A549 (cell line): Measurements from ENCODE around the gene ROBO1. TPM values are rescaled to one million over a fixed set of nuclear protein-coding genes. Genes with fewer than 3 reads are reported as not detected.

Source experiments
- ATAC-seq, 2 experiments: fragments of 200-7000 bp in 1 of 2; fragments of >200 bp in 1 of 2; cut with Nextera tagmentation in 1 of 2; cut with Tn5 transposase in 1 of 2; 3 replicates each; pipeline versions ENCODE4 v1.8.0 to v1.9.1; 2018 to 2020; ENCODE audit warnings: mild to moderate bottlenecking in 1 of 2, moderate library complexity in 1 of 2
- CTCF ChIA-PET: fragments of 300-600 bp; sonication (Branson Sonifier 250); formaldehyde crosslinking; extraction: SDS; loops from one replicate; lab custom pipeline; 2021; ENCODE audit warnings: antibody characterized with exemption, inconsistent platforms; lab: Yijun Ruan, JAX
- POLR2A ChIA-PET: fragments of 350-600 bp; formaldehyde crosslinking; extraction: SDS; loops from one replicate; lab custom pipeline; 2021; ENCODE audit warnings: antibody characterized with exemption, inconsistent platforms; lab: Yijun Ruan, JAX
- DNase-seq, 2 experiments: peaks; one replicate each; pipeline versions ENCODE4 v3.0.0 to v3.0.0-alpha.2; 2011 to 2016; ENCODE audit warnings: low read depth in 1 of 2, low spot score in 1 of 2
- FAIRE-seq: peaks from 2 replicates; lab custom pipeline; 2011; peaks lifted over from hg19 to GRCh38; lab: Jason Lieb, UNC
- H3K27ac ChIP-seq, 2 experiments: fragments of >200 bp; sonication (Bioruptor Twin); formaldehyde crosslinking; 3 replicates each; pipeline ENCODE4 v1.5.1; 2016 to 2017
- H3K4me1 ChIP-seq: fragments of >200 bp; sonication (Bioruptor Twin); formaldehyde crosslinking; 3 replicates; pipeline ENCODE4 v1.6.1; 2016
- H3K4me2 ChIP-seq: fragments of >200 bp; sonication (Bioruptor Twin); formaldehyde crosslinking; 3 replicates; pipeline ENCODE4 v1.6.1; 2016
- H3K4me3 ChIP-seq: fragments of >200 bp; sonication (Bioruptor Twin); formaldehyde crosslinking; 3 replicates; pipeline ENCODE4 v1.5.1; 2016
- H3K9me3 ChIP-seq: fragments of >200 bp; sonication (Bioruptor Twin); formaldehyde crosslinking; 3 replicates; pipeline ENCODE4 v1.6.1; 2016
- CBX2 ChIP-seq: fragments of 200-600 bp; sonication (generic); IDR thresholded peaks from 2 replicates; pipeline ENCODE4 v1.6.1; 2016; ENCODE audit warnings: low read depth, mild to moderate bottlenecking, borderline replicate concordance
- CEBPB ChIP-seq, 2 experiments: fragments of >200 bp in 1 of 2; sonication (Bioruptor Twin) in 1 of 2; formaldehyde crosslinking in 1 of 2; IDR thresholded peaks; 2 replicates each; pipeline ENCODE4 v1.6.1; 2012 to 2016
- EHMT2 ChIP-seq: fragments of 200-600 bp; sonication (generic); IDR thresholded peaks from 2 replicates; pipeline ENCODE4 v1.6.1; 2016; ENCODE audit warnings: antibody characterized with exemption, low read depth, mild to moderate bottlenecking, moderate library complexity
- FOSL2 ChIP-seq, 2 experiments: fragments of 450-650 bp in 1 of 2; fragments of >200 bp in 1 of 2; sonication (Bioruptor Twin) in 1 of 2; formaldehyde crosslinking; IDR thresholded peaks; 2 replicates each; pipeline versions ENCODE4 v1.5.0 to v1.6.1; 2016 to 2020; ENCODE audit warnings: mild to moderate bottlenecking in 1 of 2, moderate library complexity in 1 of 2
- FOXS1 ChIP-seq: fragments of 250-450 bp; sonication (Bioruptor Pico); IDR thresholded peaks from 2 replicates; pipeline ENCODE4 v1.5.0; 2020; ENCODE audit warnings: mild to moderate bottlenecking, moderate library complexity
- GATA3 ChIP-seq: IDR thresholded peaks from 2 replicates; pipeline ENCODE4 v1.6.1; 2012; ENCODE audit warnings: borderline replicate concordance
- HOXA7 ChIP-seq: fragments of 250-450 bp; sonication (Bioruptor Pico); IDR thresholded peaks from 2 replicates; pipeline ENCODE4 v1.5.0; 2020; ENCODE audit warnings: mild to moderate bottlenecking, moderate library complexity
- HOXB5 ChIP-seq: fragments of 250-450 bp; sonication (Bioruptor Pico); IDR thresholded peaks from 2 replicates; pipeline ENCODE4 v1.5.0; 2020; ENCODE audit warnings: mild to moderate bottlenecking, moderate library complexity
- JUNB ChIP-seq: fragments of >200 bp; sonication (Bioruptor Twin); formaldehyde crosslinking; IDR thresholded peaks from 2 replicates; pipeline ENCODE4 v1.6.1; 2016
- MAFK ChIP-seq: fragments of 450-650 bp; IDR thresholded peaks from 2 replicates; pipeline ENCODE4 v1.6.1; 2014; ENCODE audit not compliant: partially characterized antibody
- MAZ ChIP-seq: fragments of 150-350 bp; IDR thresholded peaks from 2 replicates; pipeline ENCODE4 v1.6.1; 2014; ENCODE audit warnings: antibody characterized with exemption, low read depth, low read length, borderline replicate concordance
- MYC ChIP-seq: IDR thresholded peaks from 2 replicates; pipeline ENCODE4 v1.6.1; 2012; ENCODE audit warnings: mild to moderate bottlenecking, inconsistent platforms, low read length, improper control_type of control experiment, borderline replicate concordance
- NFE2L2 ChIP-seq: fragments of 150-350 bp; conservative IDR thresholded peaks from 2 replicates; pipeline ENCODE4 v1.6.1; 2014; ENCODE audit warnings: low read length
- NR3C1 ChIP-seq: fragments of >200 bp; sonication (Bioruptor Twin); formaldehyde crosslinking; IDR thresholded peaks from 3 replicates; pipeline ENCODE4 v1.6.1; 2017
- POLR2AphosphoS2 ChIP-seq: conservative IDR thresholded peaks from 2 replicates; pipeline ENCODE4 v1.6.1; 2012; ENCODE audit warnings: low read length, improper control_type of control experiment, inconsistent platforms
- RCOR1 ChIP-seq: fragments of 150-350 bp; IDR thresholded peaks from 2 replicates; pipeline ENCODE4 v1.6.1; 2014; ENCODE audit warnings: antibody characterized with exemption, low read length, low read depth
- REST ChIP-seq: fragments of 200-600 bp; sonication (generic); IDR thresholded peaks from 2 replicates; pipeline ENCODE4 v1.6.1; 2016; ENCODE audit warnings: antibody characterized with exemption, mild to moderate bottlenecking, moderate library complexity
- RFX5 ChIP-seq: fragments of 450-650 bp; IDR thresholded peaks from 2 replicates; pipeline ENCODE4 v1.7.1; 2014; ENCODE audit warnings: antibody characterized with exemption, mild to moderate bottlenecking, moderate library complexity
- SREBF2 ChIP-seq: fragments of 450-650 bp; IDR thresholded peaks from 2 replicates; pipeline ENCODE4 v1.6.1; 2014; ENCODE audit warnings: mild to moderate bottlenecking, moderate library complexity
- ZFP36 ChIP-seq: fragments of 450-650 bp; IDR thresholded peaks from 2 replicates; pipeline ENCODE4 v1.6.1; 2014; ENCODE audit warnings: borderline replicate concordance; ENCODE audit not compliant: partially characterized antibody
- ZNF302 ChIP-seq: fragments of 250-450 bp; sonication (Bioruptor Pico); IDR thresholded peaks from 2 replicates; pipeline ENCODE4 v1.9.0; 2021; ENCODE audit warnings: inconsistent platforms, mild to moderate bottlenecking, moderate library complexity
- WGBS: methylation state at CpG from one replicate; pipeline ENCODE4 v1.1.6; 2017; ENCODE audit errors: missing lambda C conversion rate; 5-methylcytosine and 5-hydroxymethylcytosine counted together
- polyA plus RNA-seq, 4 experiments: library from polyadenylated mRNA; depleted of rRNA in 3 of 4; stranded (reverse); fragments of >200 nt; fragmentation: RNase III in 1 of 4; extraction: RNeasy Plus Mini Kit Qiagen cat#74134 plus additional on column Dnase treatment in 1 of 4; gene quantifications; 2 replicates in 3 of 4; 3 replicates in 1 of 4; pipeline ENCODE4 v1.2.3, GENCODE V29; 2011 to 2017
- TF ChIP-seq, protein P1 (sequence below): fragments of >200 bp; sonication (Bioruptor Twin); formaldehyde crosslinking; IDR thresholded peaks from 2 replicates; pipeline ENCODE4 v1.6.1; 2016
- TF ChIP-seq, protein P2 (sequence below): fragments of >200 bp; sonication (Bioruptor Twin); formaldehyde crosslinking; IDR thresholded peaks from 3 replicates; pipeline ENCODE4 v1.6.1; 2016

Gene ROBO1
- polyA plus RNA-seq, 2 of the 4 experiments (the other 2 are of a cell fraction), result 25.3 to 35.6 TPM

DNA sequence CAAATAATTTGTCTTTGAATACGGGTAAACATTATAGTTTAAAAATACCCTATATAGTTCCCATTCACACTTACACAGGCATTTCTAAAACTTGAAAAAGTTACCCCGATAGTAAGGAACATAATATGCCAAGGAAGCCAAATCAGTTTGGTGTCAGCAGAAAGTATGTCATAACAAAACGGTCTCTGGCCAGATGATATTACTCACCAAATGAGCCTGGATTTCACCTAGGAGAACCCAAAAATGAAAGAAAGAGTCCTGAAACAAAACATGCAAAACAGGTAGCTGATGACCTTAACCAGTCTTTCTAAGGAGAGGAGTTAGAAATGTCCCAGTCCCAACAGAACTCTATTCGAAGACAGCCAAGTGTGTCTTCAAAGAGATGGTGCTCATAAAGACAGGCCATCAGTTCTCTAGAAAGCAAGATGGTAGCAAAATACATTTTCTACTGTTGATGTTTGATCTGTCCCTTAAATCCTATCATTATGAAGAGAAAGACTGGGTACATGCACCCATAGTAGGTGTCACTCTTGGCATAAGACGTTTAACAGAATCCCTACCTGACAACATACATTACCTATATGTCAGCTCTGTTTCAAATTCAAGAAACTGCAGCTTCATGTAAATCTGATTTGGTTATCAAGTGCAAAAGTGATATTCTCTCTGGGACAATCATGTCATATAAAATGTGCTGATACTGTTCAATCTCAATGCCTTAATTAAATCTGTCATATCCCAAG lies 942.5 kb downstream of the ROBO1 start (continued):
- TF ChIP-seq REST (no peak), HOXA7 (CRISPR knock-in tag) (no peak)

GRCh38 chr3:78823859-78824258 lies 943.9 kb downstream of the ROBO1 start:
- ATAC-seq, result peak; percentile 62 to 86; a peak in 5 of 6 replicates
- ChIA-PET CTCF (no interaction called here), POLR2A (no interaction called here)
- WGBS, result 5% methylated on average over 1 of the region's 1 CpG
- DNase-seq, result peak in 1 of 2 experiments; percentile 57
- Histone ChIP-seq H3K4me1 (peaks cover 13% of the 10 kb centered on the region), H3K4me3 (no peak overlapping the region), H3K9me3 (no peaks in the 10 kb centered on the region), H3K27ac (peak overlapping the region; percentile 7 to 20; a peak in 2 of 6 replicates), H3K4me2 (peak overlapping the region; percentile 56)
- TF ChIP-seq EHMT2 (no peak), FOSL2 (IDR thresholded peaks at IDR 0.05) (no peak), FOSL2 (CRISPR knock-in tag; IDR thresholded peaks at IDR 0.05) (peak; percentile 64), MAFK (no peak), JUNB (peak; percentile 49; the same call in 1 of the 2 replicates), CEBPB (IDR thresholded peaks at IDR 0.05) (peak; percentile 85 to 91), GATA3 (peak; percentile 81)
- TF ChIP-seq, protein P1, sequence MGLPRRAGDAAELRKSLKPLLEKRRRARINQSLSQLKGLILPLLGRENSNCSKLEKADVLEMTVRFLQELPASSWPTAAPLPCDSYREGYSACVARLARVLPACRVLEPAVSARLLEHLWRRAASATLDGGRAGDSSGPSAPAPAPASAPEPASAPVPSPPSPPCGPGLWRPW, result peak; percentile 60; the same call in 1 of the 2 replicates
- TF ChIP-seq, protein P2, sequence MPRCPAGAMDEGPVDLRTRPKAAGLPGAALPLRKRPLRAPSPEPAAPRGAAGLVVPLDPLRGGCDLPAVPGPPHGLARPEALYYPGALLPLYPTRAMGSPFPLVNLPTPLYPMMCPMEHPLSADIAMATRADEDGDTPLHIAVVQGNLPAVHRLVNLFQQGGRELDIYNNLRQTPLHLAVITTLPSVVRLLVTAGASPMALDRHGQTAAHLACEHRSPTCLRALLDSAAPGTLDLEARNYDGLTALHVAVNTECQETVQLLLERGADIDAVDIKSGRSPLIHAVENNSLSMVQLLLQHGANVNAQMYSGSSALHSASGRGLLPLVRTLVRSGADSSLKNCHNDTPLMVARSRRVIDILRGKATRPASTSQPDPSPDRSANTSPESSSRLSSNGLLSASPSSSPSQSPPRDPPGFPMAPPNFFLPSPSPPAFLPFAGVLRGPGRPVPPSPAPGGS, result 0 out of 3 replicates have a peak, but pooled peaks have one; percentile 23
- peak; percentile 92 for FAIRE-seq

DNA sequence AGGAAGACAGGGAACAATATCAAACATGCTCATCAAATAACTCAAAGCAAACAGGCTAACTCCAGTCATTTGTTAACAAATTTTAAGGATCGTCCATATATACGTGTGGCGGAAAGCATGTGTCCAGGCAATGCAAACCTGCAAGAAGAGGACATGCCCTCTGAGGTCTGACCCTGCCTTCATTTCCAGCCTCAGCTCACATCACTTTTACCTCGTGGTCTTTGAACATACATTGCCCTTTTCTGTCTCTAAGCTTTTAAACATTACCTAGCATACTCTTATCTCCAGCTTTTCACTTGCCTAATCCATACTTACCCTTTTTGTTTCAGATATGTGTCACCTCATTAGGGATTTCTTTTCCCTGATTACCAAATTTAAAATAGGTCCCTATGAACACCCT lies 944.4 kb downstream of the ROBO1 start:
- ChIA-PET CTCF (no interaction called here), POLR2A (no interaction called here)
- Histone ChIP-seq H3K4me1 (peaks cover 13% of the 10 kb centered on the region), H3K9me3 (no peaks in the 10 kb centered on the region), H3K4me3 (no peak overlapping the region), H3K27ac (peak overlapping the region; percentile 7 to 20; a peak in 2 of 6 replicates), H3K4me2 (peak overlapping the region; percentile 56)
- TF ChIP-seq, protein P1, result no peak
- no peak for TF ChIP-seq CEBPB (IDR thresholded peaks at IDR 0.05)
- no peak for TF ChIP-seq EHMT2
- no peak for TF ChIP-seq MAFK
- no peak for TF ChIP-seq ZNF302 (CRISPR knock-in tag)
- TF ChIP-seq ZFP36, result no peak
- no peak for TF ChIP-seq RFX5
- WGBS, result 73% methylated on average over 4 of the region's 4 CpGs
- ATAC-seq (no peak), DNase-seq (no peak), FAIRE-seq (no peak)

DNA sequence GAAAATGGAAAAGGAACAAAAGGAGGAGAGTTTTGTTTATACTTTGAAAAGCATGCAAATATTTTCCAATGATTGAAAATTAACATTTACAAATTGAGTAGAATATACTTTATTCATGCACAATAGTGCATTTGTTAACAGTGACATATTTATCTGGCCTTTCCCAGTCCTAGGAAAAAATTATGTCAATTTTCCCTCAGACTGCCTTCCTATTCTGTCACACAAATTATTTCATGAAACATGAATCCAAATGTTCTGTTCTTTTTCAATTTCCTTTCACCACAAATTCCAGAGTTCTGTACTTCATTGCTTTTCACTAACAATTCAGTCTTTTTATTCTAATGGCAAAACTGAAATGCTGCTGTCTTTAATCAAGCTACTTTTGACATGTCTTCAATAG lies 945.1 kb downstream of the ROBO1 start:
- Histone ChIP-seq H3K4me3 (no peak overlapping the region), H3K9me3 (no peaks in the 10 kb centered on the region), H3K27ac (no peak overlapping the region), H3K4me1 (peaks cover 13% of the 10 kb centered on the region), H3K4me2 (no peak overlapping the region)
- TF ChIP-seq POLR2AphosphoS2, result no peak
- no peak for TF ChIP-seq RCOR1
- TF ChIP-seq NR3C1, result no peak
- TF ChIP-seq HOXB5 (CRISPR knock-in tag), result no peak
- TF ChIP-seq NFE2L2, result no peak
- no peak for TF ChIP-seq MAZ
- no peak for TF ChIP-seq CBX2
- no peak for TF ChIP-seq FOXS1 (CRISPR knock-in tag)
- TF ChIP-seq MYC, result no peak
- TF ChIP-seq SREBF2, result no peak
- no peak for ATAC-seq
- ChIA-PET CTCF (no interaction called here), POLR2A (no interaction called here)
- no peak for FAIRE-seq
- DNase-seq, result no peak
